Left lung (tissue), 10 donors: Measurements from ENCODE around the gene RBFOX1. TPM values are rescaled to one million over a fixed set of nuclear protein-coding genes. Genes with fewer than 3 reads are reported as not detected.

Source experiments
- ATAC-seq: fragments of 200-7000 bp; cut with Tn5 transposase; one replicate; pipeline ENCODE4 v1.9.1; 2020; ENCODE audit warnings: moderate library complexity
- DNase-seq, 4 donors: peaks; one replicate each; pipeline ENCODE4 v3.0.0-alpha.2; 2013 to 2020
- H3K27ac ChIP-seq, 2 donors: fragments of 200-600 bp; sonication (generic) in 1 of 2; one replicate each; pipeline versions ENCODE4 v1.5.0 to v1.8.0; 2020 to 2021
- H3K27me3 ChIP-seq, 2 donors: fragments of 200-600 bp; sonication (generic) in 1 of 2; one replicate each; pipeline versions ENCODE4 v1.5.0 to v1.8.0; 2020 to 2021
- H3K36me3 ChIP-seq, 2 donors: fragments of 200-600 bp; sonication (generic) in 1 of 2; one replicate each; pipeline versions ENCODE4 v1.5.0 to v1.8.0; 2020 to 2021
- H3K4me1 ChIP-seq, 2 donors: fragments of 200-600 bp; one replicate each; pipeline ENCODE4 v1.8.0; 2021
- H3K4me3 ChIP-seq, 2 donors: fragments of 200-600 bp; sonication (generic) in 1 of 2; one replicate each; pipeline versions ENCODE4 v1.5.0 to v1.8.0; 2020 to 2021; ENCODE audit warnings: mild to moderate bottlenecking in 1 of 2
- H3K9me3 ChIP-seq, 2 donors: fragments of 200-600 bp; sonication (generic) in 1 of 2; one replicate each; pipeline versions ENCODE4 v1.5.0 to v1.8.0; 2020 to 2021
- intact Hi-C, 2 donors: fragments of 100-400 bp; cut with DNase I; formaldehyde crosslinking; loops; one replicate each; pipeline versions ENCODE4 v1.11.2 to v1.14.2; 2022
- polyA plus RNA-seq, 6 donors: library from polyadenylated mRNA; unstranded; fragments of 120-200 nt; gene quantifications; one replicate each; pipeline ENCODE4 v1.2.1, GENCODE V29; 2013; ENCODE audit not compliant: insufficient read length in 6 of 6
- total RNA-seq, 2 donors: library from RNA; stranded (reverse); fragmentation: NEBNext Ultra II Directional; extraction: Animal tissue kit (Norgen Biotek cat#: 25700); gene quantifications; one replicate each; pipeline ENCODE4 v1.2.1, GENCODE V29; 2021
- TF ChIP-seq, protein P1 (sequence below), 2 donors: fragments of 200-600 bp; sonication (generic) in 1 of 2; IDR thresholded peaks; one replicate each; pipeline versions ENCODE4 v1.5.0 to v1.8.0; 2021; ENCODE audit warnings: antibody characterized with exemption in 2 of 2
- donor health status: DM: no; HTN: yes; CAD: no.
- donor health status: DM: no; HTN: no; CAD: no.

The RBFOX1 gene
- total and polyA plus RNA-seq, 8 donors, result 0.41 to 1.7 (median 0.91) TPM; not detected in 2

DNA sequence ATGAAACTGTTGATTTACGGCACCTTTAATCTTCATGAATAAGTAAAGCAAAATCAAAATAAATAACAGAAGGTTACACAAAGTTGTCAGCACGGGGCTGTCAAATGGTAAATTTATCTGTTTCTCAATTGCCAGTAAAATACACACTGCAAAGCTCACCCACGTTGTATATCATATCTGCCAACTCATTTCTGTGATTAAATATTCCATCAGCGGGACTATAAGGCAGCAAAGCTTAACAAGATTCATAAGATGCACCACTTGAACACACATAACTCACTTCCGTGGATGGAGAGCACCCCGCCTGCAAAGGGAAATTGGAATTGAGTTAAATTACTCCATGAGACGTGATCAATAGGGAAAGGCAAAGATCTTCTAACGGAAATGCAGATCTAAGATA lies 280.0 kb downstream of the RBFOX1 start:
- no peak for ATAC-seq

DNA sequence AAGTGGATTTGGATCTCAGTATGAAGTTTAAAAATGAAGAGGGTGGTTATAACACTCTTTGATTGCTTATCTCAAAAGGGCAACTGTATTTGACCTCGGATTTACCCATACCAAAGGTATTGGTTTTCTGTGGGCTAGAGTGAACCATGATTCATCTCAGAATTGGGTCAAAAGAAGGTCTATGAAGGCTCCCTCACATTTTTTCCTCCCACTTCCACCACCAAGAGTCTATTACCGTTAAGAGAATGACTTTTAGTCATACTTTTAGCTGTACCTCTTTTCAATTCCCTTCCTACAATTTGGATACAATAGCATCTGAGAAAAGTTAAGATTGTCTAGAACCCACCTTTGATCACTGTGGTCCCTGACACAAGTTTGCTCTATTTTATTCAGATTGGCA lies 280.9 kb downstream of the RBFOX1 start:
- ATAC-seq (no peak), DNase-seq (no peak)
- H3K4me3 ChIP-seq, result no peak overlapping the region
- H3K36me3 ChIP-seq, result no peaks in the 10 kb centered on the region
- peaks cover 0 to 5% of the 10 kb centered on the region in 2 donors for H3K9me3 ChIP-seq
- no peaks in the 10 kb centered on the region for H3K4me1 ChIP-seq
- H3K27ac ChIP-seq, result no peak overlapping the region
- H3K27me3 ChIP-seq, result no peaks in the 10 kb centered on the region
- TF ChIP-seq, protein P1, sequence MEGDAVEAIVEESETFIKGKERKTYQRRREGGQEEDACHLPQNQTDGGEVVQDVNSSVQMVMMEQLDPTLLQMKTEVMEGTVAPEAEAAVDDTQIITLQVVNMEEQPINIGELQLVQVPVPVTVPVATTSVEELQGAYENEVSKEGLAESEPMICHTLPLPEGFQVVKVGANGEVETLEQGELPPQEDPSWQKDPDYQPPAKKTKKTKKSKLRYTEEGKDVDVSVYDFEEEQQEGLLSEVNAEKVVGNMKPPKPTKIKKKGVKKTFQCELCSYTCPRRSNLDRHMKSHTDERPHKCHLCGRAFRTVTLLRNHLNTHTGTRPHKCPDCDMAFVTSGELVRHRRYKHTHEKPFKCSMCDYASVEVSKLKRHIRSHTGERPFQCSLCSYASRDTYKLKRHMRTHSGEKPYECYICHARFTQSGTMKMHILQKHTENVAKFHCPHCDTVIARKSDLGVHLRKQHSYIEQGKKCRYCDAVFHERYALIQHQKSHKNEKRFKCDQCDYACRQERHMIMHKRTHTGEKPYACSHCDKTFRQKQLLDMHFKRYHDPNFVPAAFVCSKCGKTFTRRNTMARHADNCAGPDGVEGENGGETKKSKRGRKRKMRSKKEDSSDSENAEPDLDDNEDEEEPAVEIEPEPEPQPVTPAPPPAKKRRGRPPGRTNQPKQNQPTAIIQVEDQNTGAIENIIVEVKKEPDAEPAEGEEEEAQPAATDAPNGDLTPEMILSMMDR (IDR thresholded peaks at IDR 0.05), result no peak
- intact Hi-C loops, result no loop called here

More for the DNA sequence above, 280.0 kb downstream of the RBFOX1 start:
- no peaks in the 10 kb centered on the region for H3K4me1 ChIP-seq
- H3K27me3 ChIP-seq, result no peaks in the 10 kb centered on the region
- H3K36me3 ChIP-seq, result no peaks in the 10 kb centered on the region
- H3K4me3 ChIP-seq, result no peak overlapping the region
- no peak for DNase-seq
- no peak overlapping the region for H3K27ac ChIP-seq
- intact Hi-C loops, result no loop called here
- H3K9me3 ChIP-seq, result peaks cover 0 to 5% of the 10 kb centered on the region in 2 donors
- TF ChIP-seq, protein P1 (IDR thresholded peaks at IDR 0.05), result no peak

DNA sequence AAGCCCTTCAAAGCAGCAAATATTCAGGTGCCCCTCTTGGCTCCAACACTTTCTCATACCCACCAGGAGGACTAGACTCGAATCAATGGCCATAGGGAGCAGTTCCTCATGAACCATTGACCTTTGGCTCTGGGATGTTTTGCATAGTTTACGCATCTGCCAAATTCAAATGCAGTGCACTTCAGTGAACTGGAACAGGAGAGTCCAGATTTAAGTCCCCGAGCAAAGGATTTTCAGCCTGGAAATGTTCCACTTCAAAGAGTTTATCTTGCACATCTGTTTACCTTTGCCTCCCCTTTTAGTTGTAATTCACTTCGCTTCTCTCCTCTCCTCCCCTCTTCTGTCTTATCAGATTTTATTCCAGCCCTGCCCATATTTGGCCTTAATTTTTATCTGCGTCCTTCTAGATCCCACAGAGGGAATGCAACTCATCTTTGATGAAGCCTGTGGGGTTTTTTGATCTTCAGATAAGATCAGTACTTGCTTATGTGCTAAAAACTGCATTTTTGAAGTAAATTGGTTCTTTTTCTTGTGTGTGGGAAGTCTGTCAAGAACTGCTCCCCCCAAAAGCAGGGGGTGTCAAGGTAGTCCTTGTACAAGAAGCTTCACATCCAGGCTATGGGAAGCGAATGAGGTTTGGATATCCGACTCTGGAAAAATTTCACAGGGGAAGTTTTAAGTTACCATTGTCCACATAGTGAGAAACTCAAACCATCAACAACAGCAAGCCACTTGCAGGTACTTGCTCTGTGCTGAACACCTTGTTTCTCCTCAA lies 281.6 kb downstream of the RBFOX1 start:
- no peaks in the 10 kb centered on the region for H3K27me3 ChIP-seq
- intact Hi-C loops, result no loop called here
- no peak overlapping the region for H3K4me3 ChIP-seq
- no peak overlapping the region for H3K27ac ChIP-seq
- DNase-seq, result no peak
- TF ChIP-seq, protein P1 (IDR thresholded peaks at IDR 0.05), result no peak
- H3K36me3 ChIP-seq, result no peaks in the 10 kb centered on the region
- no peaks in the 10 kb centered on the region for H3K4me1 ChIP-seq
- peaks cover 0 to 5% of the 10 kb centered on the region in 2 donors for H3K9me3 ChIP-seq
- no peak for ATAC-seq

DNA sequence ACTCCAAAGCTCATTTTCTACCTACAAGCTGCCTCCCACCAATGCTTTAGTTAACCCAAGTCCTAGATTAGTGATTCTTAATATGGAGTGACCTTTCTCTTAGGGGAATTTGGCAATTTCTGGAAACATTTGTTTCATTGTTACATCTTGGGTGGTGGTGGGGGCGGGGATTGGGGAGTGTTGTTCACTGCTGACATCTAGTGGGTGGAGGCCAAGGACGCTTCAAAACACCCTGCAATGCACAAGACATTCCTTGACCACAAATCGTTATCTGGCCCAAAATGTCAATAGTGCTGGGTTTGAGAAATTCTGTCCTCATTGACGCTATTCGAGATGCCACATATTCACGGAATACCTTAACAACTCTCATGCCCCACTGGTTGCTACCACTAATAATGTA lies 282.9 kb downstream of the RBFOX1 start:
- Histone ChIP-seq H3K4me3 (no peak overlapping the region), H3K27ac (no peak overlapping the region), H3K36me3 (no peaks in the 10 kb centered on the region), H3K27me3 (no peaks in the 10 kb centered on the region), H3K4me1 (no peaks in the 10 kb centered on the region), H3K9me3 (peaks cover 0 to 5% of the 10 kb centered on the region in 2 donors)
- DNase-seq (no peak), ATAC-seq (no peak)
- TF ChIP-seq, protein P1 (IDR thresholded peaks at IDR 0.05), result no peak
- intact Hi-C loops, result no loop called here

DNA sequence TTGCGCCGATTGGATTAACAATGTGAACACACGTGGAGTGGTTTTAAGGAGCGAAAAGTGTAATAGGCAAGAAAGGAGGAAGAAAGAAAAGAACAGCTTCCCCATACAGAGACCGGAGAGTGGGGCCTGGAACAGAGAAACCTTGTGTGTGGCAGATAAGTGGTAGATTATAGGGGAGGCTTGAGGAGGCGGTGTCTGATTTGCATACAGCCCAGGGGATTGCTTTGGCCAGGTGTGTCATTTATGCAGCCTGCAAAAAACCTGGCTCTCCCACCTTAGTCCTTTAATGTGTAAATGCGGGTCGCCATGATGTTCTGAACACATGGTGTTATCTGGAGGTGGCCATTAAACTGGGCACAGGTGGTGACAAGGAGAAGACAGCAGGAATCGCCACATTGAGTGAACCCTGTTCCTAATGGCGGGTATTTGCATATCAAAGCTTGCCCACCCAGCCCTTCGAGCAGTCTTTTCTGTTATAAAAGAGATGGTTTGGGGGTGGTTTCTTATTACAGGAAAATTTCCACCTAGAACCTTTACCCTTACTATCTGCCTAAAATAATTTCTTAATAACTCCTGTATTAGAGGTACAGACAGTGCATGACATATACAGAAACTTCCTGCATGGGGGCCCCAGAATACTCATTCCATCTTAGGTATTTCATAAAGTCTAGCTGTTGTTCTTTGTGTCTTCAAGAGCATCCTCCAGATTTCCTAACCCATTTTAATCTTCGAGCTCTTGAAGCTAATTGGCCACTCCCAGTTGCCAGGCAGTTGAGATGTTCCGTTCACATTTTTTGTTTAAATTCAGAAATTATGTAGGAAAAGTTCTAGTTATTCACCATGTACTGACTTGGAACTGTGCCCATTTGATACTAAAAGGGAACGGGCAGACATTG lies 292.5 kb downstream of the RBFOX1 start:
- ATAC-seq (no peak), DNase-seq (no peak)
- H3K4me3 ChIP-seq, result no peak overlapping the region

More for the DNA sequence above, 292.5 kb downstream of the RBFOX1 start:
- Histone ChIP-seq H3K36me3 (no peaks in the 10 kb centered on the region), H3K4me1 (no peaks in the 10 kb centered on the region), H3K9me3 (no peaks in the 10 kb centered on the region), H3K27me3 (peaks cover 0 to 5% of the 10 kb centered on the region in 2 donors), H3K27ac (no peak overlapping the region)
- TF ChIP-seq, protein P1 (IDR thresholded peaks at IDR 0.05), result no peak
- intact Hi-C loops, result no loop called here
